Stimulated activated CD4-positive, alpha-beta T cell treated with anti-CD3 and anti-CD28 coated beads, Interleukin-12 subunit alpha, Interleukin-12 subunit beta, amount 100 ng/mL, for 4 hours (primary cell): ENCODE data around the gene SORCS2.

Source experiments
- DNase-seq: peaks from one replicate; pipeline ENCODE4 v3.0.0-alpha.2; 2020

The SORCS2 gene

DNA sequence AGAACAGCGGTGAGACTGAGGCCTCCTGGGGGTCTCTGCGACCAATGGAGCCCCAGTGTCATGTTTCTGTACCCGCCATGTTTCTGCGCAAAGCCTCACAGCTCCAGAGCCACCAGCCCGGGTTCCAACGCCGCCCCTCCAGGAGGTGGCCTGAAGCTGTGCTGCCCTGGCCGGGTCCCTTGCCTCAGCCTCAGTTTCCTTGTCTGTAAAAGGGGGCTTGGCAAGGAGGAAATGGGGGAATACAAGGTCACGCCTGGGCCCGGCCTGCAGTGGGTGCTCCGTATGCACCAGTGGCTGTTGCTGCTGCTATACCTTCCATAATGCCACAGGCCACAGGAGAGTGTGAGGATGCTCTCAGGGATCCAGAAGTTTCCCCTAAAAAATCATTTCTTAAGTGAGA lies 517.8 kb downstream of the SORCS2 start:
- no peak for DNase-seq

DNA sequence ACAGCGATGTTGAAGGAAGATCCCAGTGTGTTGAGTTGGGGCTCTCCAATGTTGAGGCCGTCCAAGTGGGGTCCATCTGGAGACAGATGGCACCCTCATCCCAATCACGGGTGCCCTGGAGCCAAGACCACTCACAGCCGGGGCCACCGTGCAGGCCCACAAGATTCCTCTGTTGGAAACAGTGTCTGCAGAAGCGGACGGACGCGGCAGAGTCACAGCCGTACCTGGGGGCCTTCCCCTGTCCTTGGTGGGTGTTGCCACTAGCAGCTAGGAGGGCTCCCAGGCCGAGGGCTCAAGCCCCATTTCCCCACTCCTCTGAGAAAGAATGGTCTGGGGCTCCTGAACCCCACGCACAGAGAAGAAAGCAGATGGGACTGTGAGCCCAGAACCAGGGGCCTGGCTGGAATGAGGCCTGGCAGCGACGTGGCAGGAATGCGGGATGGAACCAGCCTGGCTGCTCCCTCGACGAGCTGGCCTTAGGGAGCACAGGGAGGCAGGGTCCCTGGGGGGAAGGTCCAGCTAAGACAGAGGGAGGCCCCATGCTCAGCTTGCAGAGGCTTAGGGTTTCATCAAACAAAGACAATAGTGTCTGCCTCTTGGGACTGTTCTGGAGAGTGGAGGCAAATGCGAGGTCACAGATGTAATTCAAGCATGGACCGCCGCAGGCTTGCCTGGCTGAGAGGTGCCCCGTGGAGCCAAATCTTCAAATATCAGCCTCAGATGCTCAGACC lies 518.4 kb downstream of the SORCS2 start:
- DNase-seq, result no peak

DNA sequence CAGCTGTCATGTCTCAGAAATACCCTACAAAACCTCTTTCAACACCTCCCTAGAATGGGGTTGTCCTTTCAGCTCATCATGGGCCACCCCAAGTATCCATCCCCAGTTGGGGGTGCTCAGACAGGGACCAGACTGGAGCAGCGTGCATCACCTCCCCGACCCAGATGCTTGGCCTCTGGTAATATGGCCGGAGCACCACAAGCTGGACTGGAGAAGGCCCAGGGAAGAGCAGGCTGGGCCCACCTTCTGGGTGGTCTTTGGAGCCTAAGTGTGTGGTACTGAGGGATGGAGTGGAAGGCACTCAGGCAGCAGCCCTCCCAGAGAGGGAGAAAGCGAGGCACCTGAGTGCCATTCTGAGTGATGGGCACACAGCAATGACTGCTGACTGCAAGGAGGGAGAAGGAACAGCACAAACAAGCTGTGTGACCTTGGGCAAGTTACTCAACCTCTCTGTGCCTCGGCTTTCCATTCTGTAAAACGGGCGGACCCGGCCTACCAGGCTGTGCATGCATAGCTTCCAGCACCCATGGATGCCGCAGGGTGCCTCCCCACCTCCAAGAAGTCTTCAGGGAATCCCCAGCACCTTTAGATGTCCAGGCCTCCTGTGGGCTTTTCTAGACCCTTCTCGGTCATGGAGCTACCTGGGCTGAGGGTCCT lies 519.1 kb downstream of the SORCS2 start:
- DNase-seq, result no peak

DNA sequence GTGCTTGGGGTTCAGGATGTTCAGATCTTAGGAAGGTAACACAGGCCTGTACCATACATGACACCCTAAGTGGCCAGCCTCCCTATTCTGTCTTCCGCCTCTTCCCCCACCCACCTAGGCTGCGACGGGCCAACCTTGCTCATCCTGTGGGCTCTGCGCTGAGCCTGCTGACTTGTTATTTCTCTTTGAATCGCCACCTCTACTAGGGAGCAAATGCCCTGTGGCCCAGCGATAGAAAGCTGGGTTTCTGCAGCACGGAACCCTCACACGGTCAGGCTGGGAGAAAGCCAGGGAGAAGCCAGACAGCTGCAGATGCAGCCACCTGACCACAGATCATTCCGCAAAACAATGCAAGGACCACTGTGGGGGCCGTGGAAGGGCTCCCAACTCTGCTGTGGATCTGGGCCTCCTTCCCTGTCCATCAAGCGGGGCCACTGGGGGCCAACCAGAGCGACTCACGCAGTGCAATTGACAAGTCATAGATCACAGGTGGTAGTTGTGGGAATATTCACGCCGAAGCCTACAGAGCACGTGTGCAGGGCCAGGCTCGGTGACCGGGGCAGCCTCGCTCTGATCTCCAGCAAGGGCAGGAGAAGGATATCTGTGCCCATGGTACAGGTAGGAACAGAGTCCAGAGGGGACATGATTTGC lies 519.8 kb downstream of the SORCS2 start:
- no peak for DNase-seq

DNA sequence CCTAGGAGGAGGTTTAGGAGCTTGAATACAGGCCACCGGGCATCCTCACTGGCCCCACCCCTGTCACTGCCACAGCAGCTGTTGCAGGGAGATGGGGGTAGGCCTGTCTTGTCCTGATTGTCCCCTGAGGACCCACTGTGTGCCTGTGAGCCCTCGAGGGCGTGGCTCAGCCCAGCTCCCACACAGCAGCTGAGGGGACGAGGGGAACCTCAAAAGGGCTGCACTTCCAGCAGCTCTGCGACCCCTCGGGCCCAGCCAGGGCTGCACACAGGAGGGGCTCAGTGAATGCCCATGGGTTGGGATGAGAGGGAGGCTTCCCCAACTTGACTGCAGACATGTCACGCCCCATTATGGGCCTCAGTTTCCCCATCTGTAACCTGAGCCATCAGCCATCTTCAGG lies 521.4 kb downstream of the SORCS2 start:
- DNase-seq, result no peak

DNA sequence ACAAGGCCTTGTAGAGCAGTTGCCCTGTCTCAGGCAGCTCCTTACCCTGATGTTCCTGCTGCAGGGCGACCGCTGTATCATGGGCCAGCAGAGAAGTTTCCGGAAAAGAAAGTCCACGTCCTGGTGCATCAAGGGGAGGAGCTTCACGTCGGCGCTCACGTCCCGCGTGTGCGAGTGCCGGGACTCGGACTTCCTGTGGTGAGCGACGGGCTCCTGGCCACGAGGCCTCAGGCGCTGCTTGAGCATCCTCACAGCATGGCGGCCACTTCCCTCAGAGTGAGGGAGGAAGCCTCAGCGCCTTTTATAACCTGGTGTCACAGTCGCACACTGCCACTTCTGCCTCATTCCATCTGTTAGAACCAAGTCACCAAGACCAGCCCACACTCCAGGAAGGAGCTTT lies 521.8 kb downstream of the SORCS2 start:
- DNase-seq, result no peak

DNA sequence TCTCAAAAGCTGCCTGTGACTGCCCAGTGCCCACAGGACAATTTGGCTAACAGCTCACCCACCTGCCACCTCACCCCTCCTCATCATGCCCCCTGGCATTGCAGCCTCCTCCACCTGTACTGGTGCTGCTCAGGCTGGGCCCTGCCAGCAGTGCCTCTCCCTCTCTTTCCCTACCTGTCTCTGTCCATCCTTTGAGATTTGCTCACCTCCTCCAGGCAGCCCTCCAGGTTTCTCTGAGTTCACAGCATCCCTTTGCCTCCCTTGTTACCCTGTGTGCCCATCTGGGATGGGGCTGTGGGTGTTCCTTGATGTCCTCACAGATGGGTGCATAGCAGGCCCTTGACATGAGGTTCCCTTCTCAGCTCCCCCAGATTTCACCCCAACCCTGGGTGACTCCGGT lies 522.4 kb downstream of the SORCS2 start:
- no peak for DNase-seq

DNA sequence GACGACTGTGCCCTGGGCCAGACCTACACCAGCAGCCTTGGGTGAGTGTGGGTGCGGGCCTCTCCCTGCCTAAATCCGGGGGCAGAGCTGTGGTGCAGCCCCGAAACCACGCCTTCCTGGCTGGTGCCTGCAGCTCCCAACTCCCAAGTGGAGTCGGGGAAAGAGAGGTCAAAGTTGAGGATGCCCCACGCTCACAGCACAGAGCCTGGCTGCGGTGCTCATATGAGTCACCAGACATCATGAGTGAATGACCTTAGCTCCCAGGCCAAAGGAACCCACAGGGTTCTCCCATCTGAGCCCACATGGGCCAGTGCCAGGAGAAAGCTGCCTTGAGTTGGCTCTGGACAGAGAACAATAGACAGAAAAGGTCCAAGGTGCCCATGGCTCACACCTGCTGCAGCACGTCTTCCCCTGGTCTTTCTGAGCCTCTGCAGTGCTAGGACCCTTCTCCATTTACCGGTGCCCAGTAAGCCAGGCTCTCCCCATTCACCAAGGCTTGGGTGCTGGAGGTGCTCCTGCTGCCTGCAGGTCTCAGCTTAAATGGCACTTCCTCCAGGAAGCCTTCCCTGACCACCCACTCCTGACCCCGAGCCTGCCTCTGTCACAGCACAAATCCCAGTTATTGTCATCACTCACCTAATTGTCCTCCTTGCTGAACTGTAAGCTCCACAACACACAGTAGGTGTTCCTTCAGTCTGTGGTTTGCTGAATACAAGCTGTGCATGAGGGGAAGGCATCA lies 523.1 kb downstream of the SORCS2 start:
- DNase-seq, result no peak

DNA sequence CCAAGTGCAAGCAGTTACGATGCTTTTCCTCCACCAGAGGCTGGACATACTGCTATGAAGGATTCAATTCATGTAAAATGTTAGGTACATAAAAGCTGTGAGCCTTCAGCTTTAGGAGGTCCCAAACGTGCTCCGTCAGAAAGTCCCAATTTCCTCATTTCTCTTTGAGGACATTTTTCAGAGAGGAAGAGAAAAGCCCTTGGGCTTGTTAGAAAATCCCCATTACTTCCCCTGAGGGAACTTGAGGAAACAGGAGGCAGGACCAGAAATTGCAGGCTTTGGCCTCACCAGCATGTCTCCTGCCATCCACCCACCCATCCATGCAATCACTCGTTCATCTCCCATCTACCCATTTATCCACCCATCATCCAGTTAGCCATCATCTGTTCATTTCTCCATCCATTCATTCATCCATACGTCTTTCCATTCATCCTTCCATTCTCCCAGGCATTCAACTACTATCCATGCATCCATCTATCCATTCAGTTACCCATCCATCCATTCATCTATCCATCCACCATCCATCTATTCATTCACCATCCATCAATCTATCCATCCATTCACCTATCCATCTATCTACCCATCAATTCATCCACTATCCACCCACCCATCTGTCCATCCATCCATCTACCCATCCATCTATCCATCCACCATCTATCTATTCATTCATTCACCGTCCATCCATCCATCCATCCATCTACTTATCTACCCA lies 523.8 kb downstream of the SORCS2 start:
- DNase-seq, result no peak

DNA sequence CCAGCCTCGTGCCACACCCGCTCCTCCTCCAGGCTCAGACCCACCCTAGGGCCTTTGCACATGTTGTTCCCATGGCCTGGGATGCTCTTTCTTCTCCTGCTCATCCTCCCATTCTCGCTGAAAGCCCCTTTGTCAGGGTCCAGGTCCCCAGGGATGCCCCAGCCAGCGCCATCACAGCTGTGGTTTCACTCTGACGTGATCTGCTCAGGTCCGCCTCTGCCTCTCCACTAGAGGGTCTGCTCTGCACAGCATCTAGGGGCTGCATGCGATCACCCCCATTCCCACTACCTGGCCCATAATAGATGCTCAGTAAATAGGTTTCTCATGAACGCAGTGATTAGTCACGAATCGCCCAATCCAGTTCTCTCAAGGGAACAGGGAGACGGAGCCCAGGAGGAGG lies 524.8 kb downstream of the SORCS2 start:
- DNase-seq, result no peak

DNA sequence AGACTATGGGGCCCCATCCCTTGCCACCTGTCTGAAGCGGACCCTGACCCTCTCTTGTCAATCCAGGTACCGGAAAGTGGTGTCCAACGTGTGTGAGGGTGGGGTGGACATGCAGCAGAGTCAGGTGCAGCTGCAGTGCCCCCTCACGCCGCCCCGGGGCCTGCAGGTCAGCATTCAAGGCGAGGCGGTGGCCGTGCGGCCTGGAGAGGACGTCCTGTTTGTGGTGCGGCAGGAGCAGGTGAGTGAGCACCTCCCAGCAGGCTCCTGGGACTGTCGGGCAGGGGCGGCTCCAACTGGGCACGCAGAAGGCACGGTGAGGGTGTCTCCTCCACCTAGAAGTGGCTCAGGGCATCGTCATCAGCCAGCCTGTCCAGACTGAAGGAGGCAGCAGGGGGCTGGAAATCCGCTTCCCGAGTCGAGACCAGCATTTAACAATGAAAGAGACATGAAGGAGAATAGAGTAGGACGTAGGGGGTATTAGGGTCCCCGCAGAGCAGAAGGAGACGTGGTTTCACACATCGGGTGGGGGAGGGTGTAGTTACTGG lies 525.7 kb downstream of the SORCS2 start:
- DNase-seq, result no peak

DNA sequence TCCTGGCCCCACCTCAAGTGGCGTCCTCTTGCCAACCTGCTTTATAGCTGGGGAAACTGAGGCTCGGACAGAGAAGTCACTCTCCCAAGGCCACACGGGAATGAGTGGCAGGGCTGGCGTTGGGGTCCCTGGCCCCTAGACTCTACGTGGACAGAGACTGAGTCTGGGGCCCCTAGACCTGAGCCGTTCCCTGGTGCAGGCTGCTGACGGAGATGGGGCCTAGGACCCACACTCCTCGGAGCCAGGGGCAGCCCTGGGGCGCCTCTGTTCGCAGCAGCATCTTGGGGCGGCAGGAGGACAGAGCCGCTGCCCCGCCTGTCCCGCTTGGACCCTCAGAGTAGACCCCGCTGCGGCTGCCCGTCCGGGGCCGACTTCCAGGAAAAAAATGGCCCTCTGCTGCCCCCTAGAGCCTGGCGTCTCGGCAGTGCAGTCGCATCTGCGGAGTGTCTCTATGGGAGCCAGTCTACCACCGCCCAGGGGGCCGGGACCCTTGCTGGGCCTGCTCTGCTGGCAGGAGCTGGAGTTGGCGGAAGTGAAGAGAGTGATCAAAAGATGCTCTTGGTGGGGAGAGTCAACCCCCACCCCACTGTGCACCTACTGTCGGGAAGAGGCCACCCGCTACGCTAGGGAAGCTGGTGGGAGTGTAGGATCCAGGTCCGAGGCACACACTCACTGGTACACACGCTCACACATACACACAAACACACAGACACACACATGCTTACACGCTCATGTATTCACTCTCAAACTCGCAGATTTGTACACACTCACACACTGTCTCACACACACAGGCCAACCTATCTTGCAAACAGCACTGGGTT lies 527.2 kb downstream of the SORCS2 start:
- DNase-seq, result peak; percentile 71

DNA sequence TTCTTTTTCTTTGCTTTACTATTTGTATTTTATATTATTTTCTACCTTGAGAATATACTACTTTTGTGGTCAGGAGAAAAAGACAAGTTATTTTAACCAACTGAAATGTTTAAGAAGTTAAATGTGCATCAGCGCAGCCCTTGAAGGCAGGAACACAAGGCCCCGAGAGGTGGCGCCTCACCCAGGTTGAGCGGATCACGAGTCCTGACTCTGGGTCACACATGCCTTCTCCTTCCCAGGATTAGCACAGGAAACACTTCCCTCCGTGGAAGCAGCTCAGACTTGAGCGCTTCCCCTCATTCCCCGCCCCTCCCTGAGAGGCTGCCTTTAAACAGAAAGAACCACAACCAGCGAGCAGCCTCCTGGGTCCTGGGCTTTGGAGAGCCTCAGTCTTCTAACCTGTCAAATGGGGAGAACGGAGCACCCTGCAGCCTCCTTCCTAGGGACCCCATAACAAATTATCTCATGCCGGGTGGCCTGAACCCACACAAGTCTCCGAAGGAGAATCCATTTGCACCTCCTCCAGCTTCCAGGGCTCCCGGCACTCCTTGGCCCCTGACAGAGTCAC lies 529.7 kb downstream of the SORCS2 start:
- no peak for DNase-seq

DNA sequence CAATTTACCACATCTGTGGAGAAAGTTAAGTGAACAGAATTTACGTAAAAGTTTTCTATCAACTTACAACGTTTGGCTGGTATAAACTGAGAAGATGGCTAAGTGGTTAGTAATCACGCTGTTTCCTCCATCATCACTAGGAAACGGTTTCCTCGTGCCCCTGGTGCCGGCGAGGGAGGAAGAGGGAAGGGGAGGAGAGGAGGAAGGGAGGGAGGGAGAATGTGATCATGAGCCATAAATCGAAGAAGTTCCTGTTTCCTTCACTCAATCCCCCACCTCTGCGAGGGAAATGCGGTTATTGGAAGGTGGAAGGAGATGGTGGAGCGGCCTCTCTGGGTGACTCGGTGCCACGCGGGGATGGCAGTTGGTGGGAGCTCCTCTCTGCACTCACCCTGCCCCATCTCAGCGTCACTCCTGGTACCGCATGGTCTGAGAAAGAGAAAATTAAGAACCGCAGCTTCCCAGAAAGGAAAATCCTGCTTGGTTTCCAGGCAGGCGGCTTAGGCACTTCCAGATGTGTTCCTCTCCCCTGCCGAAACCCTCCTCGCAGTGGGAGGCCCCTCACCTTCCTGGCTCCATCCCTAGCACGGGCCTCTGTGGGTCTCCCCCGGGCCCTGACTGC lies 530.5 kb downstream of the SORCS2 start:
- DNase-seq, result no peak

DNA sequence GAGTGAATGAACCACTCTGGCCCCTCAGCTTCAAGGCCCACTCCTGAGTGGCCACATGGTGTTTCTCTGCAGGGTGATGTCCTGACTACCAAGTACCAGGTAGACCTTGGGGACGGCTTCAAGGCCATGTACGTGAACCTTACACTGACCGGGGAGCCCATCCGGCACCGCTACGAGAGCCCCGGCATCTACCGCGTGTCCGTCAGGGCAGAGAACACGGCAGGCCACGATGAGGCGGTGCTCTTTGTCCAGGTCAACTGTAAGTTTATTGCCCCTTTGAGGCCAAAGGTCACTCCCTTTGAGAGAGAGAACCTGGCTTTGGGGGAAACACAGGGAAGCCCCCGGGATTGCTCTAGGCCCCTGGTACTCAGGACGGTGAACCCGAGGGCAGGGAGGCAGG lies 531.3 kb downstream of the SORCS2 start:
- no peak for DNase-seq

DNA sequence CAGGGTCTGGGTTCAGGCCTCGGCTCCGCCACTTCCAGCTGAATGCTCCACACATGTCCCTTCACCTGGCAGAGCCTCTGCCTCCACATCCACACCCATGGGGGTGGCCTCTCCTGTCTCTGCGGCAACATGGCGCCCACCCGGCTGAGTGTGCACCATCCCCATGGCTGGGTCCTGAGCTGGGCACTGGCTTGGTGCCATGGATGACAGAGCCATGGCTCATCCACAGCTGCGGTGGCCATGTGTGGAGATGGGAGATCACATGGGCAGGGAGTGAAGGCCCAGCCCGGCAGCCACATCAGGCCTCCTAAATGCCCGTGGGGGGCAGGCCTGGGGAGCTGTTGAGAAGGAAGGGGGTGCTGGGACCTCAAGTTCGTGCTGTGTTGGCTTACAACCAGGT lies 533.6 kb downstream of the SORCS2 start:
- DNase-seq, result no peak

DNA sequence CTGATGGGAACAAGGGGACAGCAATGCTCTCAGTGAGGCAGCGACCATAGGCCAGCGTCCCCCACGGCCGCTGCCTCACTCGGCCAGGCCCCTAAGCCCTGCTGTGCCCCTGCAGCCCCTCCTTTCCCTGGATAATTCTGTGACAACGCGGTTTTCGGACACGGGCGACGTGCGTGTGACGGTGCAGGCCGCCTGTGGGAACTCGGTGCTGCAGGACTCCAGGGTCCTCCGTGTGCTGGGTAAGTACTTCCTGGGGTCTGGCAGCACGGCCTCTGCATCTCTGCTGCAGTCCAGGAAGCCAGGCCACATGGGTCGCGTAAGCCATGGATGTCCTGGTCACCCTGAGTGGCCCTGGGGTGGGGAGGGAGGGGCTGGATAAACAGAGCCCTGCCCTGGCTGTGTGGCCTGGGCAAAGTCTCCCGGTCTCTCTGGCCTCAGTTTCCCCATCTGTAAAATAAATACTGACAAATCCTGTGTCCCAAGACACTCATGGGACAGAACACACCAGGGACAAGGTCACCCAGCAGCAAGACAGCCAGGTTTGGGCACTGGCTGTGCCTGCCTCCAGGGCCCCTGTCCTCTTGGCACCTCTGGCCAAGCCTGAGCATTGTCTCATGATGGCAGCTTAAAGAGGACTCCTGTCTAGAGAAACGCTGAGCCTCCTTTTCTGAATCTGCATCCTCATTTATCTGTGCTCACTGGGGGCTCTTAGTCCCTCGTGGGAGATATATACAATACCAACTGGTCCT lies 534.5 kb downstream of the SORCS2 start:
- DNase-seq, result no peak

DNA sequence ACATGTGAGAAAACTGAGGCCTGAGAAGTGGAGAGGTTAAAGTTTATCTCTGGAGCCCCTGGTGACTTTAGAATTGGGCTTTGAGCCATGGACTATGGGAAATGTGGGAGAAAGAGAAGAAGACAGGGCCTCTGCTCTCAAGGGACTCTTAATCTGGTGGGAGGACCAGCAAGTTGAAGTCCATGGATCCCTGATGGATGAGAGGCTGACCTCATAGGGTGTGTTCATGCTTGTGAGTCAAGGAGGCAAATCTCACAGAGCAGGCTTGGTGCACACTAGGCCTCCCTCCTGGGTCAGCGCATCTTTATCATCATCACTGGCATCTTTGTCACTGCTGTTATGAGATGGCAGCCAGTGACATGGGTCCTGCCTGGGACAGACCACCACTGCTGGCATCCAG lies 535.4 kb downstream of the SORCS2 start:
- no peak for DNase-seq

DNA sequence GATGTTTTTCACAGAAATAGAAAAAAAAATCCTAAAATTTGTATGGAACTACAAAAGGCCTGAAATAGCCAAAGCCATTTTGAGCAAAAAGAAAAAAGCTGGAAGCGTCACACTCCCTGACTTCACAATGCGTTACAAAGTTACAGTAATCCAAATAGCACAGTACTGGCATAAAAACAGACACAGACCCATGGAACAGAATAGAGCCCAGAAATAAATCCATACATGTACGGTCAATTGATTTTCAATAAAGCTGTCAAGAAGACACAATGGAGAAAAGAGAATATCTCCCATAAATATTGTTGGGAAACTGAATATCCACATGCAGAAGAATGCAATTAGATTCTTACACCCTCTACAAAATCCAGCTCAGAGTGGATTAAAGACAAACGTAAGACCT lies 539.1 kb downstream of the SORCS2 start:
- no peak for DNase-seq

DNA sequence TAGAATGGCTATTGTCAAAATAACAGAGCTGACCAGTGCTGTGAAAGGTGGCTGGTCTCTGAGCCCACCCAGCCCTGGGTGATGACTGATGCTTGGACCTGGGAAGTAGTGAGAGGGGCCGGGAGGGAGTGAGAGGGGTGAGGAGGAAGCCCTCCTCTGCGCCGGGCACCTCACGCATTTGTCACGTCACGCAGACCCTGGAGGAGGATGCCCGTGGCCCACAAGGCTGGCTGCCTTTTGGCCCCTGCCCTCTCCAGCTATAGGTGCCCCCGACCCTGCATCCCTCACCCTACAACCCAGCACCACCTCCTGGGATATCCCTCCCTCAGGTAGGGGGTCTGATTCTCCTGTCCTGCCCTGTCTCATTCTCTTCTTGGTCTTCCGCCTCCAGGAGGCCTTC lies 539.9 kb downstream of the SORCS2 start:
- no peak for DNase-seq
